HepG2 (cell line): ENCODE results near the gene ZER1. TPM values are rescaled to one million over a fixed set of nuclear protein-coding genes. Genes with fewer than 3 reads are reported as not detected.

Experiments
- ATAC-seq: fragments of 200-7000 bp; cut with Tn5 transposase; 3 replicates; pipeline ENCODE4 v1.9.1; 2020; ENCODE audit warnings: mild to moderate bottlenecking, moderate library complexity
- BruUV-seq: library from RNA; stranded (reverse); fragments of 400-500 nt; replicated peaks from 2 replicates; lab custom pipeline; 2021; lab: Mats Ljungman, UMichigan
- CTCF ChIA-PET: fragments of 300-600 bp; formaldehyde crosslinking; extraction: SDS; loops from one replicate; lab custom pipeline; 2021; ENCODE audit warnings: low total read pairs, inconsistent platforms, low intra/inter-chr PET ratio; lab: Yijun Ruan, JAX
- POLR2A ChIA-PET: fragments of 350-600 bp; sonication (Branson Sonifier 250); formaldehyde crosslinking; loops from one replicate; lab custom pipeline; 2020; ENCODE audit warnings: antibody characterized with exemption, inconsistent platforms; lab: Yijun Ruan, JAX
- DNase-seq: peaks from one replicate; pipeline ENCODE4 v3.0.0-alpha.2; 2015; ENCODE audit warnings: low spot score
- FAIRE-seq: peaks from 3 replicates; lab custom pipeline; 2011; peaks lifted over from hg19 to GRCh38; lab: Jason Lieb, UNC
- H2AFZ ChIP-seq: one replicate; pipeline ENCODE4 v1.6.1; 2011; ENCODE audit warnings: low read length, inconsistent platforms
- H3K27ac ChIP-seq: fragments of 300-600 bp; 3 replicates; pipeline ENCODE4 v1.8.0; 2011; ENCODE audit warnings: mixed run types, mild to moderate bottlenecking, mixed read lengths, low read length, inconsistent platforms; ENCODE audit not compliant: insufficient read depth; ENCODE audit errors: extremely low read length
- H3K27me3 ChIP-seq, 2 experiments: fragments of 200-600 bp in 1 of 2; 2 replicates in 1 of 2; 3 replicates in 1 of 2; pipeline versions ENCODE4 v1.6.0 to v1.8.0; 2011; ENCODE audit warnings: low read length in 2 of 2, mild to moderate bottlenecking in 2 of 2, moderate library complexity in 2 of 2, inconsistent platforms in 1 of 2; ENCODE audit not compliant: insufficient read depth in 2 of 2, control insufficient read depth in 1 of 2
- H3K36me3 ChIP-seq, 2 experiments: fragments of 200-600 bp in 1 of 2; replicated peaks in 1 of 2; 2 replicates in 1 of 2; 3 replicates in 1 of 2; pipeline versions ENCODE4 v1.5.1 to v1.8.0; 2011; ENCODE audit warnings: low read length in 2 of 2, inconsistent platforms in 1 of 2; ENCODE audit not compliant: insufficient read depth in 2 of 2, control insufficient read depth in 1 of 2
- H3K4me1 ChIP-seq: 2 replicates; pipeline ENCODE4 v1.5.1; 2012; ENCODE audit warnings: low read length, inconsistent platforms; ENCODE audit not compliant: insufficient read depth
- H3K4me2 ChIP-seq: 2 replicates; pipeline ENCODE4 v1.6.0; 2011; ENCODE audit warnings: low read depth, low read length, inconsistent platforms
- H3K4me3 ChIP-seq, 3 experiments: fragments of 200-600 bp in 1 of 3; sonication (generic), shearing (Covaris generic) in 1 of 3; replicated peaks in 1 of 3; 2 replicates each; pipeline ENCODE4 v1.5.1; 2011 to 2016; ENCODE audit warnings: low read length in 3 of 3, inconsistent platforms in 2 of 3, low read depth in 2 of 3, mild to moderate bottlenecking in 2 of 3, control low read depth in 1 of 3, mixed read lengths in 1 of 3; ENCODE audit not compliant: insufficient read depth in 1 of 3
- H3K79me2 ChIP-seq: one replicate; pipeline ENCODE4 v1.6.1; 2011; ENCODE audit warnings: low read length, inconsistent platforms; ENCODE audit not compliant: insufficient read depth
- H3K9ac ChIP-seq: 2 replicates; pipeline ENCODE4 v1.6.0; 2011; ENCODE audit warnings: mild to moderate bottlenecking, low read depth, low read length, inconsistent platforms; ENCODE audit not compliant: insufficient read depth
- H3K9me3 ChIP-seq: 2 replicates; pipeline ENCODE4 v1.5.1; 2012; ENCODE audit warnings: mild to moderate bottlenecking, low read length
- H4K20me1 ChIP-seq: 2 replicates; pipeline ENCODE4 v1.6.0; 2011; ENCODE audit warnings: inconsistent platforms, mild to moderate bottlenecking, low read length, moderate library complexity; ENCODE audit not compliant: insufficient read depth
- CREB1 ChIP-seq, 2 experiments: fragments of 450-650 bp in 1 of 2; IDR thresholded peaks; 2 replicates each; pipeline ENCODE4 v1.6.1; 2016 to 2017; ENCODE audit warnings: control low read depth in 1 of 2, mild to moderate bottlenecking in 1 of 2, missing compliant biosample characterization in 1 of 2, missing genetic modification characterization in 1 of 2
- FOXM1 ChIP-seq: sonication (generic); formaldehyde crosslinking; IDR thresholded peaks from 2 replicates; pipeline ENCODE4 v1.5.0; 2020; ENCODE audit warnings: missing genetic modification reagents
- GTF3A ChIP-seq: sonication (generic); formaldehyde crosslinking; conservative IDR thresholded peaks from 2 replicates; pipeline ENCODE4 v1.4.0; 2020; ENCODE audit warnings: mild to moderate bottlenecking, missing genetic modification reagents
- HDAC1 ChIP-seq: sonication (generic); formaldehyde crosslinking; IDR thresholded peaks from 2 replicates; pipeline ENCODE4 v1.5.1; 2020; ENCODE audit warnings: mild to moderate bottlenecking, missing genetic modification reagents
- JUN ChIP-seq: sonication (generic); formaldehyde crosslinking; IDR thresholded peaks from 2 replicates; pipeline ENCODE4 v1.4.0; 2020; ENCODE audit warnings: mild to moderate bottlenecking, missing genetic modification reagents
- MIER3 ChIP-seq: IDR thresholded peaks from 2 replicates; pipeline ENCODE4 v1.6.1; 2016; ENCODE audit warnings: missing compliant biosample characterization, borderline replicate concordance
- PCBP2 ChIP-seq: fragments of 200-400 bp; formaldehyde crosslinking; optimal IDR thresholded peaks from 2 replicates; pipeline ENCODE3; 2018; ENCODE audit warnings: low read length, low read depth; ENCODE audit not compliant: poor library complexity, severe bottlenecking
- RCOR2 ChIP-seq: IDR thresholded peaks from 2 replicates; pipeline ENCODE4 v1.6.1; 2016; ENCODE audit warnings: missing biosample characterization, missing genetic modification reagents
- THYN1 ChIP-seq: sonication (generic); formaldehyde crosslinking; IDR thresholded peaks from 2 replicates; pipeline ENCODE4 v1.8.1; 2023; ENCODE audit warnings: low read depth, mild to moderate bottlenecking, moderate library complexity, missing genetic modification reagents, borderline replicate concordance
- WIZ ChIP-seq: sonication (generic); formaldehyde crosslinking; IDR thresholded peaks from 2 replicates; pipeline ENCODE4 v1.5.1; 2020; ENCODE audit warnings: mild to moderate bottlenecking, missing genetic modification reagents
- ZMYM3 ChIP-seq: sonication (generic); formaldehyde crosslinking; IDR thresholded peaks from 2 replicates; pipeline ENCODE4 v1.5.1; 2020; ENCODE audit warnings: mild to moderate bottlenecking, missing genetic modification reagents
- ZNF614 ChIP-seq: IDR thresholded peaks from 2 replicates; pipeline ENCODE4 v1.6.1; 2018; ENCODE audit warnings: missing biosample characterization, missing genetic modification reagents, inconsistent platforms, borderline replicate concordance
- WGBS: methylation state at CpG from one replicate; pipeline ENCODE4 v1.1.6; 2017; ENCODE audit warnings: low lambda C conversion rate; 5-methylcytosine and 5-hydroxymethylcytosine counted together
- in situ Hi-C: cut with HindIII; loops from 2 replicates; pipeline ENCODE4 v1.10.0; 2017; ENCODE audit warnings: low pct_unique_long_range_greater_than_20kb; ENCODE audit not compliant: extremely low pct_ligation_motif_present
- intact Hi-C: fragments of 100-400 bp; cut with micrococcal nuclease; formaldehyde crosslinking; loops from one replicate; pipeline ENCODE4 v1.10.0; 2022; ENCODE audit not compliant: unreplicated experiment
- polyA plus RNA-seq, 8 experiments: library from polyadenylated mRNA; depleted of rRNA in 3 of 8; stranded (reverse) in 7 of 8; unstranded in 1 of 8; fragments of >200 nt; fragmentation: Illumina TruSeq in 4 of 8; extraction: Trizol in 4 of 8; gene quantifications; 2 replicates each; pipeline versions ENCODE4 v1.2.1 to v1.2.3, GENCODE V29; 2011 to 2016; ENCODE audit warnings: low read depth in 4 of 8, missing spikeins in 1 of 8, mixed read lengths in 1 of 8; ENCODE audit not compliant: insufficient read depth in 1 of 8
- total RNA-seq, 5 experiments: library from RNA; depleted of rRNA; stranded (reverse); fragments of >200 nt; fragmentation: Illumina TruSeq; extraction: Trizol; gene quantifications; 2 replicates each; pipeline ENCODE4 v1.2.3, GENCODE V29; 2016; ENCODE audit warnings: low read depth in 1 of 5
- TF ChIP-seq, protein P1 (sequence below): sonication (generic); formaldehyde crosslinking; IDR thresholded peaks from 2 replicates; pipeline ENCODE4 v1.5.0; 2020; ENCODE audit warnings: mild to moderate bottlenecking, missing genetic modification reagents, borderline replicate concordance

Gene ZER1
- total and polyA plus RNA-seq, 2 of the 13 experiments (the other 11 are each of a cell fraction or from before 2014, with no cell fraction given), result 7.7 to 40.0 TPM

GRCh38 chr9:128770286-128771030 lies 1.3 kb downstream of the ZER1 start:
- Histone ChIP-seq H3K9ac (peak overlapping the region; percentile 79), H3K4me3 (peak overlapping the region; percentile 80 to 99 (median 96)), H3K27ac (peak overlapping the region; percentile 68), H3K9me3 (no peaks in the 10 kb centered on the region), H3K36me3 (no peaks in the 10 kb centered on the region), H4K20me1 (no peaks in the 10 kb centered on the region), H3K4me1 (peaks cover 26% of the 10 kb centered on the region)
- intact Hi-C loops, result loop anchor here (2.0 kb wide), 1 partner anchor 38 kb away; no protein-coding TSS in a partner anchor
- POLR2A ChIA-PET, result interaction anchor here (0.9 to 1.6 kb wide), 6 partner anchors 8 to 135 kb away, joined by 3 to 7 read pairs (median 6); partner anchors contain the start of genes ENDOG, SPOUT1 and ZDHHC12
- BruUV-seq, result TSS peak; percentile 55
- DNase-seq (no peak), ATAC-seq (no peak)
- in situ Hi-C loops, result no loop called here
- CTCF ChIA-PET, result no interaction called here
- 0 out of 2 replicates have a peak, but pooled peaks have one; percentile 15 for TF ChIP-seq RCOR2 (CRISPR knock-in tag)
- 0 out of 2 replicates have a peak, but pooled peaks have one; percentile 32 for TF ChIP-seq HDAC1
- TF ChIP-seq ZMYM3 (CRISPR knock-in tag), result peak; percentile 95
- TF ChIP-seq FOXM1 (CRISPR knock-in tag), result no peak
- no peak for TF ChIP-seq CREB1 (IDR thresholded peaks at IDR 0.05)
- no peak for TF ChIP-seq CREB1 (CRISPR knock-in tag; IDR thresholded peaks at IDR 0.05)
- TF ChIP-seq, all 625 proteins: peak for 3
- peak overlapping the region; percentile 87 for H3K4me2 ChIP-seq
- FAIRE-seq, result peak; percentile 8
- H3K79me2 ChIP-seq, result peaks cover 16% of the 10 kb centered on the region
- H2AFZ ChIP-seq, result no peak overlapping the region
- no peaks in the 10 kb centered on the region; a peak in 1 of 5 replicates for H3K27me3 ChIP-seq
- 44% methylated on average over 11 of the region's 11 CpGs for WGBS

- in situ Hi-C loops (no loop called here), intact Hi-C loops (no loop called here)
- Histone ChIP-seq H3K36me3 (no peaks in the 10 kb centered on the region), H3K4me1 (peaks cover 44% of the 10 kb centered on the region), H3K9ac (no peak overlapping the region), H3K9me3 (no peaks in the 10 kb centered on the region), H3K27me3 (no peaks in the 10 kb centered on the region; a peak in 1 of 5 replicates), H3K4me2 (no peak overlapping the region), H3K27ac (no peak overlapping the region), H3K79me2 (peaks cover 16% of the 10 kb centered on the region), H4K20me1 (no peaks in the 10 kb centered on the region), H3K4me3 (no peak overlapping the region), H2AFZ (no peak overlapping the region)
- ATAC-seq (no peak), DNase-seq (no peak), FAIRE-seq (no peak)
- BruUV-seq, result no TSS peak
- CTCF ChIA-PET, result no interaction called here
- POLR2A ChIA-PET, result no interaction called here
- 96% methylated on average over 6 of the region's 6 CpGs for WGBS
- TF ChIP-seq WIZ (no peak), PCBP2 (no peak), JUN (no peak), ZNF614 (no peak), GTF3A (no peak), MIER3 (CRISPR knock-in tag) (no peak), THYN1 (CRISPR knock-in tag) (no peak)
- TF ChIP-seq, protein P1, sequence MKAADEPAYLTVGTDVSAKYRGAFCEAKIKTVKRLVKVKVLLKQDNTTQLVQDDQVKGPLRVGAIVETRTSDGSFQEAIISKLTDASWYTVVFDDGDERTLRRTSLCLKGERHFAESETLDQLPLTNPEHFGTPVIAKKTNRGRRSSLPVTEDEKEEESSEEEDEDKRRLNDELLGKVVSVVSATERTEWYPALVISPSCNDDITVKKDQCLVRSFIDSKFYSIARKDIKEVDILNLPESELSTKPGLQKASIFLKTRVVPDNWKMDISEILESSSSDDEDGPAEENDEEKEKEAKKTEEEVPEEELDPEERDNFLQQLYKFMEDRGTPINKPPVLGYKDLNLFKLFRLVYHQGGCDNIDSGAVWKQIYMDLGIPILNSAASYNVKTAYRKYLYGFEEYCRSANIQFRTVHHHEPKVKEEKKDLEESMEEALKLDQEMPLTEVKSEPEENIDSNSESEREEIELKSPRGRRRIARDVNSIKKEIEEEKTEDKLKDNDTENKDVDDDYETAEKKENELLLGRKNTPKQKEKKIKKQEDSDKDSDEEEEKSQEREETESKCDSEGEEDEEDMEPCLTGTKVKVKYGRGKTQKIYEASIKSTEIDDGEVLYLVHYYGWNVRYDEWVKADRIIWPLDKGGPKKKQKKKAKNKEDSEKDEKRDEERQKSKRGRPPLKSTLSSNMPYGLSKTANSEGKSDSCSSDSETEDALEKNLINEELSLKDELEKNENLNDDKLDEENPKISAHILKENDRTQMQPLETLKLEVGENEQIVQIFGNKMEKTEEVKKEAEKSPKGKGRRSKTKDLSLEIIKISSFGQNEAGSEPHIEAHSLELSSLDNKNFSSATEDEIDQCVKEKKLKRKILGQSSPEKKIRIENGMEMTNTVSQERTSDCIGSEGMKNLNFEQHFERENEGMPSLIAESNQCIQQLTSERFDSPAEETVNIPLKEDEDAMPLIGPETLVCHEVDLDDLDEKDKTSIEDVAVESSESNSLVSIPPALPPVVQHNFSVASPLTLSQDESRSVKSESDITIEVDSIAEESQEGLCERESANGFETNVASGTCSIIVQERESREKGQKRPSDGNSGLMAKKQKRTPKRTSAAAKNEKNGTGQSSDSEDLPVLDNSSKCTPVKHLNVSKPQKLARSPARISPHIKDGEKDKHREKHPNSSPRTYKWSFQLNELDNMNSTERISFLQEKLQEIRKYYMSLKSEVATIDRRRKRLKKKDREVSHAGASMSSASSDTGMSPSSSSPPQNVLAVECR (CRISPR knock-in tag), result no peak
These were observed 3.1 kb downstream of the ZER1 start for GRCh38 chr9:128768606-128769005.
